Suppressor macrophage treated with lipopolysaccharide for 1 hour (primary cell): ENCODE measurements around the gene RHBDF2.

Experiments
- DNase-seq, 3 donors: peaks; one replicate each; pipeline ENCODE4 v3.0.0-alpha.2; 2020 to 2022

The RHBDF2 gene

GRCh38 chr17:76477576-76477975 lies 23.6 kb downstream of the RHBDF2 start:
- DNase-seq, result no peak

GRCh38 chr17:76476736-76477135 lies 24.5 kb downstream of the RHBDF2 start:
- no peak for DNase-seq

GRCh38 chr17:76475302-76475701 lies 25.9 kb downstream of the RHBDF2 start:
- DNase-seq, result no peak

GRCh38 chr17:76474894-76475293 lies 26.3 kb downstream of the RHBDF2 start:
- no peak for DNase-seq

- no peak for DNase-seq
These were observed 27.0 kb downstream of the RHBDF2 start for GRCh38 chr17:76474238-76474637.

- DNase-seq, result peak; percentile 41 to 60 (median 47)
These were observed 27.7 kb downstream of the RHBDF2 start for GRCh38 chr17:76473541-76473985.

- DNase-seq, result no peak
These were observed 28.5 kb downstream of the RHBDF2 start for GRCh38 chr17:76472726-76473125.

GRCh38 chr17:76472258-76472645 lies 29.0 kb downstream of the RHBDF2 start:
- no peak for DNase-seq

GRCh38 chr17:76471498-76472257 lies 29.5 kb downstream of the RHBDF2 start:
- DNase-seq, result no peak

- DNase-seq, result no peak
These were observed 31.1 kb downstream of the RHBDF2 start for GRCh38 chr17:76469991-76470739.

GRCh38 chr17:76469076-76469990 lies 31.9 kb downstream of the RHBDF2 start:
- DNase-seq, result no peak

GRCh38 chr17:76468634-76469010 lies 32.6 kb downstream of the RHBDF2 start:
- no peak for DNase-seq

- no peak for DNase-seq
These were observed 33.2 kb downstream of the RHBDF2 start for GRCh38 chr17:76467809-76468633.

GRCh38 chr17:76467366-76467765 lies 33.9 kb downstream of the RHBDF2 start, which contains the start of gene AANAT:
Gene AANAT, plus strand, starts transcription at chr17:76467603. Its CDS starts 1,144 bp downstream, at chr17:76468747.
- DNase-seq, result no peak

- DNase-seq, result no peak
These were observed 34.5 kb downstream of the RHBDF2 start for GRCh38 chr17:76466775-76467130.

- no peak for DNase-seq
These were observed 38.5 kb downstream of the RHBDF2 start for GRCh38 chr17:76462556-76463290.

- no peak for DNase-seq
These were observed 39.3 kb downstream of the RHBDF2 start for GRCh38 chr17:76461765-76462555.

- DNase-seq, result no peak
These were observed 41.5 kb downstream of the RHBDF2 start for GRCh38 chr17:76459674-76460073.

- peak; percentile 50 to 66 (median 52) for DNase-seq
These were observed 42.4 kb downstream of the RHBDF2 start for GRCh38 chr17:76458580-76459490.

- no peak for DNase-seq
These were observed 47.8 kb downstream of the RHBDF2 start for GRCh38 chr17:76453431-76453743.
